CD14-positive monocyte (primary cell): Measurements from ENCODE around the gene MTHFR. TPM values are rescaled to one million over a fixed set of nuclear protein-coding genes. Genes with fewer than 3 reads are reported as not detected.

Source experiments
- DNase-seq, 3 donors: peaks; one replicate each; pipeline ENCODE4 v3.0.0-alpha.2; 2011 to 2022
- H2AFZ ChIP-seq: 2 replicates; pipeline ENCODE4 v1.6.0; 2012; ENCODE audit warnings: mild to moderate bottlenecking, low read depth, low read length, inconsistent platforms; ENCODE audit not compliant: insufficient read depth, poor library complexity, severe bottlenecking
- H3K27ac ChIP-seq, 2 donors: 1 replicate in 1 of 2; 2 replicates in 1 of 2; pipeline ENCODE4 v1.5.1; 2012 to 2013; ENCODE audit warnings: low read length in 2 of 2, control low read depth in 1 of 2, inconsistent platforms in 1 of 2, low read depth in 1 of 2, mild to moderate bottlenecking in 1 of 2
- H3K27me3 ChIP-seq, 2 donors: one replicate each; pipeline versions ENCODE4 v1.6.0 to v1.6.1; 2011 to 2013; ENCODE audit warnings: low read length in 2 of 2; ENCODE audit not compliant: control insufficient read depth in 2 of 2, insufficient read depth in 2 of 2
- H3K36me3 ChIP-seq, 2 donors: replicated peaks in 1 of 2; 1 replicate in 1 of 2; 2 replicates in 1 of 2; pipeline versions ENCODE4 v1.5.1 to v1.6.1; 2012 to 2013; ENCODE audit warnings: low read length in 2 of 2, control low read depth in 1 of 2, inconsistent platforms in 1 of 2, mild to moderate bottlenecking in 1 of 2; ENCODE audit not compliant: insufficient read depth in 2 of 2, control insufficient read depth in 1 of 2
- H3K4me1 ChIP-seq, 2 donors: 1 replicate in 1 of 2; 2 replicates in 1 of 2; pipeline versions ENCODE4 v1.5.1 to v1.6.1; 2012 to 2013; ENCODE audit warnings: low read length in 2 of 2, control low read depth in 1 of 2, inconsistent platforms in 1 of 2, mild to moderate bottlenecking in 1 of 2, moderate library complexity in 1 of 2; ENCODE audit not compliant: insufficient read depth in 2 of 2, control insufficient read depth in 1 of 2
- H3K4me2 ChIP-seq: replicated peaks from 2 replicates; pipeline ENCODE3; 2012; ENCODE audit warnings: low read length, moderate library complexity, mild to moderate bottlenecking; ENCODE audit not compliant: poor library complexity, severe bottlenecking; ENCODE audit errors: extremely low read depth
- H3K4me3 ChIP-seq, 3 experiments: fragments of 200-600 bp in 1 of 3; sonication (generic) in 1 of 3; replicated peaks in 1 of 3; 1 replicate in 2 of 3; 2 replicates in 1 of 3; pipeline ENCODE4 v1.5.1; 2011 to 2013; ENCODE audit warnings: low read length in 3 of 3, mild to moderate bottlenecking in 3 of 3, control low read depth in 2 of 3, low read depth in 2 of 3, inconsistent platforms in 1 of 3, moderate library complexity in 1 of 3
- H3K79me2 ChIP-seq: 2 replicates; pipeline ENCODE4 v1.6.0; 2012; ENCODE audit warnings: mild to moderate bottlenecking, control low read depth, inconsistent platforms, low read length, moderate library complexity; ENCODE audit not compliant: insufficient read depth
- H3K9ac ChIP-seq: 2 replicates; pipeline ENCODE4 v1.6.0; 2017; ENCODE audit warnings: low read length, mild to moderate bottlenecking; ENCODE audit not compliant: insufficient read depth, poor library complexity, severe bottlenecking
- H3K9me3 ChIP-seq, 2 donors: replicated peaks in 1 of 2; 1 replicate in 1 of 2; 2 replicates in 1 of 2; pipeline versions ENCODE4 v1.5.1 to v1.6.1; 2012 to 2013; ENCODE audit warnings: low read length in 2 of 2, control low read depth in 1 of 2; ENCODE audit not compliant: control insufficient read depth in 1 of 2, insufficient read depth in 1 of 2
- H4K20me1 ChIP-seq: 2 replicates; pipeline ENCODE4 v1.6.0; 2012; ENCODE audit warnings: mild to moderate bottlenecking, low read length, control low read depth, moderate library complexity; ENCODE audit not compliant: insufficient read depth
- H3K27ac Mint-ChIP-seq, 7 donors: one replicate each; pipeline ENCODE4 v1.8.0; 2020; ENCODE audit warnings: mild to moderate bottlenecking in 7 of 7, mixed read lengths in 7 of 7, moderate library complexity in 6 of 7, inconsistent platforms in 2 of 7
- H3K27me3 Mint-ChIP-seq, 3 donors: one replicate each; pipeline ENCODE4 v1.8.0; 2021 to 2022; ENCODE audit warnings: low read depth in 3 of 3, mild to moderate bottlenecking in 3 of 3, mixed read lengths in 3 of 3, moderate library complexity in 3 of 3, inconsistent platforms in 1 of 3
- H3K36me3 Mint-ChIP-seq, 2 donors: one replicate each; pipeline ENCODE4 v1.8.0; 2020; ENCODE audit warnings: mixed read lengths in 2 of 2, inconsistent platforms in 1 of 2, mild to moderate bottlenecking in 1 of 2
- H3K4me1 Mint-ChIP-seq: one replicate; pipeline ENCODE4 v1.8.0; 2020; ENCODE audit warnings: mild to moderate bottlenecking, mixed read lengths
- H3K4me3 Mint-ChIP-seq, 2 donors: one replicate each; pipeline ENCODE4 v1.8.0; 2020; ENCODE audit warnings: mild to moderate bottlenecking in 2 of 2, mixed read lengths in 2 of 2, moderate library complexity in 1 of 2
- H3K9me3 Mint-ChIP-seq, 7 donors: one replicate each; pipeline ENCODE4 v1.8.0; 2020 to 2022; ENCODE audit warnings: mixed read lengths in 7 of 7, mild to moderate bottlenecking in 6 of 7, moderate library complexity in 6 of 7, inconsistent platforms in 2 of 7
- WGBS: methylation state at CpG from one replicate; pipeline ENCODE4 v1.1.5; 2013; ENCODE audit warnings: missing lambda C conversion rate; ENCODE audit not compliant: insufficient coverage; 5-methylcytosine and 5-hydroxymethylcytosine counted together
- intact Hi-C, 2 donors: fragments of 100-400 bp; cut with micrococcal nuclease; formaldehyde crosslinking; loops; one replicate each; pipeline versions ENCODE4 v1.15.0 to v1.15.1; 2023
- polyA plus RNA-seq, 3 donors: library from polyadenylated mRNA; depleted of rRNA in 1 of 3; unstranded in 2 of 3; stranded (reverse) in 1 of 3; fragments of 300-500 nt in 2 of 3; fragments of >200 nt in 1 of 3; fragmentation: Illumina TruSeq in 2 of 3; gene quantifications; 1 replicate in 2 of 3; 2 replicates in 1 of 3; pipeline ENCODE4 v1.2.3, GENCODE V29; 2012 to 2021
- TF ChIP-seq, protein P1 (sequence below): fragments of 200-600 bp; IDR thresholded peaks from one replicate; pipeline ENCODE4 v1.8.0; 2022; ENCODE audit warnings: antibody characterized with exemption, mild to moderate bottlenecking

The MTHFR gene
- polyA plus RNA-seq, 3 donors: 4.5 to 41.9 (median 8.5) TPM

DNA sequence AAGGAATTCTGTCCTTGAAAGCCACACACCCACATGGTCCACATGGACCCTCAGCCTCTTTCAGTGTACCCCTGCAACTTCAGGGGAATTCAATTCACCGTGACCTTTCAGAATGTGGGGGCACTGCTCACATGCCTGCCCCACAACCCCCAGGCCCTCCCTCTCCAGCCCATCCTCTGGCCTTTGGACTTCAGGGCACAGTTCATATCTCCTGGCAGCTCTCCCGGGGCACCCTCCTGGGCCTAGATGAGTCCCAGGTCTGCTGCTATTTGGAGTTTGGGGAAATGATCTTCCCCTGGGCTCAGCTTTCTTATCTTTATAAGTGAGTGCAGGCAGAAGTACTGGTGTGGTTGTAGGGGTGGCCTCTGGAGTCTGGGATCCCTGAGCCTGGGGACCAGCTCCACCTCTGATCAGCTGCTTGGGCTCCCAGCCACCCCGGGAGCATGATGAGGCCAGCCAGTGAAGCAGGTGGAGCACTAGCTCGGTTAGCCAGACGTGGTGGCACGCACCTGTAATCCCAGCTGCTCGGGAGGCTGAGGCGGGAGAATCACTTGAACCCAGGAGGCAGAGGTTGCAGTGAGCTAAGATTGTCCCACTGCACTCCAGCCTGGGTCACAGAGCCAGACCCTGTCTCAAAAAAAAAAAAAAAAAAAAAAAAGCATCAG, 28.0 kb downstream of the MTHFR start:
- H3K4me1 Mint-ChIP-seq: no peaks in the 10 kb centered on the region
- no peak overlapping the region for H2AFZ ChIP-seq
- intact Hi-C loops: no loop called here
- no peaks in the 10 kb centered on the region for H3K4me1 ChIP-seq
- TF ChIP-seq, protein P1, sequence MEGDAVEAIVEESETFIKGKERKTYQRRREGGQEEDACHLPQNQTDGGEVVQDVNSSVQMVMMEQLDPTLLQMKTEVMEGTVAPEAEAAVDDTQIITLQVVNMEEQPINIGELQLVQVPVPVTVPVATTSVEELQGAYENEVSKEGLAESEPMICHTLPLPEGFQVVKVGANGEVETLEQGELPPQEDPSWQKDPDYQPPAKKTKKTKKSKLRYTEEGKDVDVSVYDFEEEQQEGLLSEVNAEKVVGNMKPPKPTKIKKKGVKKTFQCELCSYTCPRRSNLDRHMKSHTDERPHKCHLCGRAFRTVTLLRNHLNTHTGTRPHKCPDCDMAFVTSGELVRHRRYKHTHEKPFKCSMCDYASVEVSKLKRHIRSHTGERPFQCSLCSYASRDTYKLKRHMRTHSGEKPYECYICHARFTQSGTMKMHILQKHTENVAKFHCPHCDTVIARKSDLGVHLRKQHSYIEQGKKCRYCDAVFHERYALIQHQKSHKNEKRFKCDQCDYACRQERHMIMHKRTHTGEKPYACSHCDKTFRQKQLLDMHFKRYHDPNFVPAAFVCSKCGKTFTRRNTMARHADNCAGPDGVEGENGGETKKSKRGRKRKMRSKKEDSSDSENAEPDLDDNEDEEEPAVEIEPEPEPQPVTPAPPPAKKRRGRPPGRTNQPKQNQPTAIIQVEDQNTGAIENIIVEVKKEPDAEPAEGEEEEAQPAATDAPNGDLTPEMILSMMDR: no peak
- H3K9me3 ChIP-seq: no peaks in the 10 kb centered on the region
- no peak overlapping the region for H3K4me3 ChIP-seq
- H4K20me1 ChIP-seq: no peaks in the 10 kb centered on the region
- DNase-seq: no peak
- no peaks in the 10 kb centered on the region for H3K36me3 ChIP-seq
- H3K27me3 ChIP-seq: no peaks in the 10 kb centered on the region
- H3K79me2 ChIP-seq: no peaks in the 10 kb centered on the region
- H3K27ac Mint-ChIP-seq: no peak overlapping the region
- peaks cover 0 to 5% (median 0%) of the 10 kb centered on the region in 3 donors for H3K27me3 Mint-ChIP-seq
- H3K9ac ChIP-seq: no peak overlapping the region
- no peak overlapping the region for H3K4me2 ChIP-seq
- H3K4me3 Mint-ChIP-seq: no peak overlapping the region
- 95% methylated on average over 7 of the region's 8 CpGs for WGBS
- no peak overlapping the region for H3K27ac ChIP-seq
- H3K9me3 Mint-ChIP-seq: peaks cover 0 to 3% (median 0%) of the 10 kb centered on the region in 7 donors
- H3K36me3 Mint-ChIP-seq: no peaks in the 10 kb centered on the region

DNA sequence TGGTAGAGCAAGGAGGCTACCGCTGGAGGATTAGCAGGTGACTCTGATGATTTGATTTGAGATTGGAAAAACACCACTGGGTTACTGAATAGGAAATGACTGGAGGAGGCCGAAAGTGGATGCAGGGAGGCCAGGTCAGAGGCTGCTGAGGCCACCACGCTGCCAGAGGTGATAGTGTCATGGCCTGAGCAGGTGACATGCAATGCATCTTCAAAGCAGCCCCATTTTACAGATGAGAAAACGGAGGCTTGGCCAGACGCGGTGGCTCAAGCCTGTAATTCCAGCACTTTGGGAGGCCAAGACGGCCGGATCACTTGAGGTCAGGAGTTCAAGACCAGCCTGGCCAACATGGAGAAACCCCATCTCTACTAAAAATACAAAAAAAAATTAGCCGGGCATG, 31.0 kb downstream of the MTHFR start:
- H3K79me2 ChIP-seq: no peaks in the 10 kb centered on the region
- no peak overlapping the region for H3K4me2 ChIP-seq
- TF ChIP-seq, protein P1: no peak
- no peak for DNase-seq
- WGBS: 94% methylated on average over 6 of the region's 9 CpGs
- Mint-ChIP-seq H3K4me3 (no peak overlapping the region), H3K9me3 (peaks cover 0 to 1% (median 0%) of the 10 kb centered on the region in 7 donors), H3K4me1 (peaks cover 3% of the 10 kb centered on the region), H3K27ac (no peak overlapping the region), H3K27me3 (peaks cover 0 to 2% (median 0%) of the 10 kb centered on the region in 3 donors), H3K36me3 (no peaks in the 10 kb centered on the region)
- peaks cover 4 to 6% of the 10 kb centered on the region in 2 donors for H3K4me1 ChIP-seq
- intact Hi-C loops: no loop called here
- H4K20me1 ChIP-seq: no peaks in the 10 kb centered on the region
- no peak overlapping the region for H2AFZ ChIP-seq
- no peaks in the 10 kb centered on the region for H3K36me3 ChIP-seq
- H3K27me3 ChIP-seq: no peaks in the 10 kb centered on the region
- H3K9me3 ChIP-seq: no peaks in the 10 kb centered on the region
- H3K27ac ChIP-seq: no peak overlapping the region
- no peak overlapping the region for H3K4me3 ChIP-seq
- no peak overlapping the region for H3K9ac ChIP-seq
